SK-N-DZ (cell line): ENCODE measurements around the gene IGSF8.

Experiments
- DNase-seq: peaks from one replicate; pipeline ENCODE4 v3.0.0-alpha.2; 2015; ENCODE audit warnings: low spot score

The IGSF8 gene

GRCh38 chr1:160107512-160107911, 9.1 kb upstream of the IGSF8 start:
- no peak for DNase-seq

- DNase-seq, result no peak
Observed at GRCh38 chr1:160105155-160105554, 6.7 kb upstream of the IGSF8 start.

GRCh38 chr1:160104486-160104885, 6.1 kb upstream of the IGSF8 start:
- DNase-seq, result no peak

GRCh38 chr1:160103658-160104408, 5.4 kb upstream of the IGSF8 start:
- no peak for DNase-seq

GRCh38 chr1:160101717-160102522, 3.5 kb upstream of the IGSF8 start:
- DNase-seq, result no peak

GRCh38 chr1:160101037-160101716, 2.8 kb upstream of the IGSF8 start:
- DNase-seq, result peak; percentile 80

- no peak for DNase-seq
Observed at GRCh38 chr1:160099716-160100375, 1.4 kb upstream of the IGSF8 start.

- DNase-seq, result peak; percentile 84
Observed at GRCh38 chr1:160098852-160099561, 588 bp upstream of the IGSF8 start.

GRCh38 chr1:160097151-160097910, 1.1 kb downstream of the IGSF8 start:
- DNase-seq, result no peak

GRCh38 chr1:160096274-160097116, 1.9 kb downstream of the IGSF8 start:
- DNase-seq, result no peak

- DNase-seq, result no peak
Observed at GRCh38 chr1:160095382-160096105, 2.9 kb downstream of the IGSF8 start.

GRCh38 chr1:160094806-160095205, 3.6 kb downstream of the IGSF8 start:
- DNase-seq, result no peak

GRCh38 chr1:160094291-160094625, 4.2 kb downstream of the IGSF8 start:
- DNase-seq, result no peak

- DNase-seq, result no peak
Observed at GRCh38 chr1:160093624-160094290, 4.7 kb downstream of the IGSF8 start.

- no peak for DNase-seq
Observed at GRCh38 chr1:160093069-160093395, 5.4 kb downstream of the IGSF8 start.

- DNase-seq, result no peak
Observed at GRCh38 chr1:160092366-160093068, 5.9 kb downstream of the IGSF8 start.

- no peak for DNase-seq
Observed at GRCh38 chr1:160091666-160092223, 6.7 kb downstream of the IGSF8 start.

GRCh38 chr1:160090760-160091159, 7.7 kb downstream of the IGSF8 start:
- no peak for DNase-seq
